ENCODE results near the gene KANK2. TPM values are rescaled to one million over a fixed set of nuclear protein-coding genes. Genes with fewer than 3 reads are reported as not detected.
A peak's percentile ranks its signal among the peaks of the same experiment; 100 is the strongest.

KANK2 gene
- total and polyA plus RNA-seq, 2 of the 13 experiments (the other 11 are each of a cell fraction or from before 2014, with no cell fraction given), result 5.7 to 12.9 TPM

DNA sequence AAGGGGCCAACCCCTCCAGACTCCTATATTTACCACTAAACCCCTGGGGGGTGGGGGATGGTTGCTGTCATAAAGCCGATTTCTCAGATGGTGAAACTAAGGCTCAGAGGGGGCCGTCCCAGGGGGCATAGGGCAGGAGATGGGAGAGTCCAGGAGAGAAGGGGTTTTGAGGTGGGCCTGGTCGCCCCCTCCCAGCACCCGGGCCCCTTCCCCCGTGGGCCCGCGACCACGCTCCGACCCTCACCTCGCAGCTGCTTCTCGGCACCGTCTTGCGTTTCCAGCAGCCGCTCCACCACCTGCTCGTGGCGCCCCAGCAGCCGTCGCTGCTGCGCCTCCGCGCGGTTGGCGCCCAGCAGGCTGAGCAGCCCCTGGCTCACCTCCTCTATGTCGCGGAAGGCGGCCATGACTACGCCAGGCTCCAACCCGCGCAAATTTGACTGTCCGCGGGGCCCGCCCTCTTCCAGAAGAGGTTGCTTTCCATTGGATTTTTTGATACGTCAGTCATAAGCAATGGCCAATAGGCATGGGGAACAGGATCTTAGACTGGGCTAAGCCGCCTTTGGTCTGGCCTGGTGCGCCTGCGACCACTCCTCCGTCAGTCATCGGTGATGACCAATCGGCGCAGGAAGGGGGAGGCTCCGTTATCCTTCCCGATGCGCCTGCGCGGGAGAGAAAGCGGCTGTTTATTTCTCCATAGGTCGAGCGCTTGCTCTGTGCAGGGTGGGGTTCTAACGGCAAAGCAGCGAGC lies 41.8 kb downstream of the KANK2 start, which contains the start of gene SPC24 (continued):
- TF ChIP-seq AHDC1 (CRISPR knock-in tag; IDR thresholded peaks at IDR 0.05; ENCODE audit: borderline replicate concordance) (no peak), KMT2A (CRISPR knock-in tag; IDR thresholded peaks at IDR 0.05) (peak; percentile 53; the same call in 1 of the 2 replicates), ZBTB40 (IDR thresholded peaks at IDR 0.05) (no peak), ZBTB40 (CRISPR knock-in tag; IDR thresholded peaks at IDR 0.05) (0 out of 2 replicates have a peak, but pooled peaks have one; percentile 11), MAX (IDR thresholded peaks at IDR 0.05) (peak; percentile 57; the same call in 1 of the 2 replicates), ZNF644 (CRISPR knock-in tag; IDR thresholded peaks at IDR 0.05; ENCODE audit: low read depth) (no peak), ZKSCAN8 (CRISPR knock-in tag; IDR thresholded peaks at IDR 0.05; ENCODE audit: borderline replicate concordance) (no peak), KLF9 (CRISPR knock-in tag; IDR thresholded peaks at IDR 0.05; ENCODE audit: low read depth) (no peak), LCORL (IDR thresholded peaks at IDR 0.05) (no peak), LCORL (CRISPR knock-in tag; IDR thresholded peaks at IDR 0.05) (no peak), XRCC5 (optimal IDR thresholded peaks at IDR 0.05; ENCODE audit: low read length) (no peak), TGIF2 (CRISPR knock-in tag; IDR thresholded peaks at IDR 0.05) (peak; percentile 94), E2F1 (CRISPR knock-in tag; IDR thresholded peaks at IDR 0.05) (peak; percentile 99), SMAD9 (CRISPR knock-in tag; IDR thresholded peaks at IDR 0.05) (no peak)

Data from HepG2 (cell line).